ENCODE measurements around the gene C17orf113. TPM values are rescaled to one million over a fixed set of nuclear protein-coding genes. Genes with fewer than 3 reads are reported as not detected.
A peak's percentile ranks its signal among the peaks of the same experiment; 100 is the strongest.
"Not testable (repeated sequence)": the region's sequence is repeated elsewhere in the genome, so short reads cannot be mapped to it uniquely, and the experiment has no call there.

The C17orf113 gene
- polyA plus RNA-seq, 12 donors: 0.72 to 1.8 (median 1.2) TPM; not detected in 2

DNA sequence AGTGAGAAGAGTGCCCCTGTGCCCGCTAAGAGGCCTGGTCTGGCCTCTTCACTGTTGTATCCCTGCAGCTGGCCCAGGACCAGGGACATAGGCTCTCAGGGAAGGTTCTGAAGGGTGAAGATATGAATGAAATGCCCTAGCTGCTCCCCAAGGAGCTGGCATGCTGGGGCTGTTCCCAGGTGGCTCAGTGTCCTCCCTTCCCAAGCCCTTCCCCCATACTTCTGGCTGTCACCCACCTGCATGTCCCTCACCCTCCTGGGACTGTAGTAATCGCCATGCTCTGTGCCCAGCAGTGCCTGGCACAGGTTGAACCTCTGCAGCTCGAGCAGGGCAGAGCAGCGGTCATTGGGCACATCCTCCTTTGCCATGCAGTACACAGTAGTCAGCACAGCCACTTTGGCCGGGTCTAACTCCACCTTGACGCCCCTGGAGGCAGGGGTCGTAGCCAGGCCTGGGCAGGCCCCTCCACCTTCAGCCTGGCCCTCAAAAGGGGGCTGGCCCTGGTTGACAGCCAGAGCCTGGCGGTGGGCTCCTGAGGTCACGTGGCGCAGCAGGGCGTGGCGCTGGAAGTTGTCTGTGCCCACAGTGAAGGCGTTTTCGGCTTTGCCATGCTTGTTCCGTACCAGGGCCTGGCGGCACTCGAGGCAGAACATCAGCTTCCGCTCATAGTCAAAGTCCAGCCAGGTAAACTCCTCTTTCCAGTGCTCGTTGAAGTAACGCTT is 7.6 kb downstream of the C17orf113 start:
- no peak for DNase-seq

DNA sequence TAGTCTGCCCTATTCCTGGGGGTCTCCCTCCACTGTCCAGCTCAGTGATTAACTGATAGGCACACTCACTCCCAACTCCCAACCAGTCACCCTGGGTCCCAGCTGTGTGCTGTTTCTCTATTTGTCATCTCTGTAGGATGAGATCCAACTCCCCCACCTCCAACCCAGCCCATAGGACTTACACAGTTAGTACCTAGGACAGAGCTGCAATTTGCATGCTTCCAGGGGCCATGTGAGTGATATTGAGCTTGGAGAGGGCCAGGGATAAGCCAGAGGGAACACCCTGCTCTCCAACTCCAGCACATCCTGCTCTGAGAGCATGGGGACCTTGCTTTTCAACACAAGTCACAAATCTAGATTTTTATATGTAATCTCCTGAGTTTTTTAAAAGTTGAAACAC is 8.8 kb downstream of the C17orf113 start:
- DNase-seq: no peak

DNA sequence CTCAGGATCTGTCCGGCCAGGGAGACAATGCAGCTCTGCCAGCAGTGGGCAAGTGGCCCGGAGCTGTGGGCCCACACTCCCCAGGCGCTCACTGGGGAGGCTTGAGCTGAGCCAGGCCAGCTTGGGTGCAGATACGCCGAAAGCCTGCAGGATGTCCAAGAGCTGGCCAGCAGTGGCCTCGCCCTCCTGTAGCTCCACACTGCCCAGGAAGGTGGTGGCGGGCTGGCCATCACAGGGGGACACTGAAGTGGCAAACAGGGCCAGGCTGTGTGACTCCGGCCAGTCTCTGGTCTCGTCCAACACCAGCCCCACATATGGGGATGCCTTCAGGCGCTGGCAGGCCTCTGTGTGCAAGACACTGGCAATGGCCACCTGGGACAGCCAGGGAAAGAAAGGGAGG is 9.6 kb downstream of the C17orf113 start:
- no peak for DNase-seq

DNA sequence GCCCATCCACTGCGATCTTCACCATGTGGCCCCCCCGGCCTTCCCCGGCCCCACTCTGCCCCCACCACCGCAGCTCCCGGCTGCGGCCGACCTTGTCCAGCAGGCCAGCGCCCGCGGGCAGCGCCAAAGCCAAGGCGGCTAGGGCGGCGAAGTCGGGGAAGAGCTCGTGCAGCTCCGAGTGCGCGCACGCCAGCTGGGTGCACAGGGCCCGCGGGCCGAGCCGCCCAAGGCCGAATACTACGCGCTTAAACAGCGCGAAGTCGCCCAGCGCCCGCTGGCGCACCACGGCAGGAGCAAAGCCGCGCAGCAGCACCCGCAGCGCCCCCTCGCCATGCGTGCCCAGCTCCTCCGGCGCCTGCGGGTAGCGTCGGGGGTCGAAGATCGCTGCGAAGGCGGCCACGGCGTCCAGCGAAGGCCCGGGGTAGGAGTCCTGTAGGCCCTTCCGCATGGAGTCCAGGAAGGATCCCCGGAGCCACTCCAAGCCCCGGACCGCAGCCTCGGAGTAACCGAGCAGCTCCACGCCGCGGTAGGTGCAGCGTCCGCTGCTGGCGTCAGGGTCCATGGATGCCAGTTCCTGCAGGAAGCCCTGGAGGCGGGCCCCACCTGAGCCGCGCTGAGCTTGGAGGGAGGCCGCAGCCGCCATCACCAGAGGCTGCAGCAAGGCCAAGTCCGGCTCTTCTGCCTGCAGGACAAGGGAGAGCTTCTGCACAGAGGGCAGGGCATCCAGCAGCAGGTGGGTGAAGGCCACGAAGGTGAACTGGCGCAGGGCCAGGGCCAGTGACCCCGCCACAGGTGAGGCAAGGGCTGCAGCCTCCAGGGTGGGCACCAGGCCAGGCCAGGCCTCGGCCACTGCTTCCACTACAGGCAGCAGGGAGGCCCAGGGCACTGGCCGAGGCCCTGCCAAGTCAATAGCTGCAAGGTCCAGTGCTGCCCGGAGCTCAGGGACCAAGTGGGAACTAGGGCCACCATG is 10.3 kb downstream of the C17orf113 start:
- DNase-seq: no peak

DNA sequence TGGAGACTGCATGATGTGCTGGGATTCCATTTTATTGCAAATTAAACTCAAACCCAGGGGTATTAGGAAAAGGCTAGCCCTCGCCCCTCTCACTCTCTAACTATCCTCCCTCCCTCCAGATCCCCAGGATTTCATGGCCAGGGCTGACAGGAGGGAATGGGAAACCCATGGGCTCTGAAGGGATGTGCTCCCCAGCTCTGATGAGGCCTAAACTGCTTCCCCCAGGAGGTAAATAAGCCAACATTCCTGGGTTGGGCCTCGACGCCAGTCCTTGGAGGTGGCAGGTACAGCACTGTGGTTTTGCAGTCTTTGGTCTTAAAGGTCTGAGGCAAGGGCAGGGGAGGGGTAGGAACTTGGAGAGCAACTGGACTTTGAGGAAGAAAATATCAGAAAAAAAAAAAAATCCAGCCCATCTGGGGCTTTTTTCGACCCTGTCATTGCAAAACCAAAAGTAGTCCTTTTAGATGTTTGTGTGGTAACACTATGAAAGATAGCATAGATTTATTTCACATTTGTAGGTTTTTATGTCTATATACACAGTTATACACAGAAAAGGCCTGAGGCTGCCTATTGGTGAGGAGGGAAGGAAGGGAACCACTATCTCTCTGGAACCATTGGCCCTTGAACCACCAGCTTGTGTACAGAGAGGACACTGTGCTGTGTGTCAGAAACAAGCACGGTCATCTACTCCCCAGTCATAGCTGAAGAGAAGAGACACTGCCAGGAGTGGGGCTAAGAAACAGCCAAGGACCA is 12.0 kb downstream of the C17orf113 start:
- no peak for DNase-seq

DNA sequence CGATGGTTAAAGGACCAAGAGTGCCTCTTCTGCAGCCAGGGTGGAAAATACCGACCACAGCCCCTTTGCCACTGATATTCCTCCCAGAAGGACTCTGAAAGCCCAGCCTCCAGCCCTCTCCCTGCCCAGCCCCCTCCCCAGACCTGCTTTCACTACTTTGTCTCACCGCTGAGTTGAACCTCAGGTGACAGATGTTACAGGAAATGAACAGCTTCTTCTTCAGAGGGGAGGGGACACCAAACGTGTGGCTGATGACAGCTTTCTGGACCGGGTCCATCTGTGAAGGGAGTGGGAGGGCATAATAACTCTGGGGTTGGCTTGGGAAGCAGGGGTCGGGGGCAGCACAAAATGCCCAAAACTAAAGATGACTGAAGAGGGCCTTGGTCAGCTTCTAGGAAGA is 16.3 kb downstream of the C17orf113 start:
- no peak for DNase-seq

DNA sequence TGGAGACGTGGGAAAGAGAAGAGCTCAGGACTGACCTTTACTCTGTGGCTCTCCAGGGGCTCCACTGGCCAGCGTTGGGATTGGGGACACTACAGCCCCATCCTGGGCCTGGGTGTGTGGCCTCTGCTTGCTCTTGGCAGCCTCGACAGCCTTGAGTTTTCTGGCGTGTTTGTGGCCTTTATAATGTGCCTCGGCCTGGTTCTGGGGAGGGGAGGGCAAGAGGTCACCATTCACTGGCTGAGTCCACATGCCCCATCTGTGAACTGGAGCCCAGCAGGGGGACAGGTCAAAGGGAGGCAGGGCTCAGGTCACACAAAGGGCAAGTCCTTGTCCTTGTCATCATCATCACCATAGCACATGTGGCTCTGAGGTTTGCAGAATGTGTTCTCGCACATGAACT is 18.8 kb downstream of the C17orf113 start:
- no peak for DNase-seq

DNA sequence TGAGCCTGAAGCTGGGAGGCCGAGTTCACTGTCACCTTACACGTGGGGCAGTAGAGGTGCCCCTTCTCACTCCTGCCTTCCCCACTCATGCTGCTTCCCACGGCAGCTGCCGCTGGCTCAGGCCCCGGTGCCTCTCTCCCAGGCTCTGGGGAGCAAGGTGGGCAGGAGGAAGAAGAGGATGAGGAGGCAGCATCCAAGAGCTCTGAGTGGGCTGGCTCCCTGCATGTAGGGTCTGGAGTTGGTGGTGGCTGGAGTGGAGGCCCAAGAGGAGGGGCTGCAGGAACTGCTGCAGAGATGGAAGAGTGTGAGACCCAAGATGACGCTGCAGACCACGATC is 21.6 kb downstream of the C17orf113 start:
- DNase-seq: no peak

DNA sequence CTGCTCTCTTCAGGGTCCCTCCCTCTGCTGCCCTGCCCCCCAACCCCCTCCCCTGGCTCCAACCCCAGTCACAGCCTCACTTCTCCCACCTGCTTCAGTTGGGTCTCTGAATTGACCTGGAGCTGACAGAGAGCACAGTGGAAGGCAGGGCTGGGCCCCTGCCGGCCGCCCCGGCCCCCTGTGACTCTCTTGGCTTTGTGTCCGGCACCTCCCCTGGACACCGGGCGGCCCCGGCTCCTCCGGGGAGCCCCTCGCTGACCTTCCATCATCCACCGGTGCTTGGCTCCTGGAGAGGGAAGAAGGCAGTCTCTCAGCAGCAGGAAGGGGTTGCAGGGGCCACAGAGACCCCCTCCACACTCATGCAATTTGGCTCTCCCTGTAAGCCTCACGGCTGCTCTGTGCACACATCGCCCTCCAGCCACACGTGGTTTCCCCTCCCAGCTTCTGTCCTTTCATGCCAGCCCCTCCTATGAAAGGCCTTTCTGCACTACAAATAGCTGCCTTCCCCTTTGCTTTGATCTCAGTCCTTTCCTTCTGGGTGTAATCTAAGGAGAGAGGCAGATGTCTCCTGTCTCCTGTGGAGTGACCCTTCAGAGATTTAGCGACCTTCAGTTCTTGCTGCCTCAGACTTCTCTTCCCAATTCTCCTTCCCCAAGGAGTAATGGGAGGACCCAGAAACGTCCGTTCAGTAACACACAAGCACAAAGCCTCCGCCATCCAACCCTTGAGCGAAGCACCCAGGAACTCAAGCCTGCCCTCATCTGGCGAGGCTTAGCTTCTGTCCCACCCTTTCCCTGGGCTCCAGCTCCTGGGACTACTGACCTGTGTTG is 22.2 kb downstream of the C17orf113 start:
- DNase-seq: no peak

DNA sequence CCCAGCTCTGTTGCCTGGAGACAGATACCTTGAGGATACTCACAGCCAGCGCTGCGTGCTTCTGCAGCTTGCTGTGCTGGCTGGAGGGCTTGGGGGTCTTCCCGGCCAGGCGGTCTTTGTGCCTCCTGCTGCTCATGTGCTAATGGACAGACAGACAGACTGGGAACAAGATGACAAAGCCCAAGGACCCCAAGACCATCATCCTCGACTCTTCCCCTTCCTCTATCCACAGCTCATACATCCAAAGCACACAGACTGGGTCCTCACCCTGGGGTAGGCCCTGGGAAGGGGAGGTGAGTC is 22.9 kb downstream of the C17orf113 start:
- DNase-seq: no peak

DNA sequence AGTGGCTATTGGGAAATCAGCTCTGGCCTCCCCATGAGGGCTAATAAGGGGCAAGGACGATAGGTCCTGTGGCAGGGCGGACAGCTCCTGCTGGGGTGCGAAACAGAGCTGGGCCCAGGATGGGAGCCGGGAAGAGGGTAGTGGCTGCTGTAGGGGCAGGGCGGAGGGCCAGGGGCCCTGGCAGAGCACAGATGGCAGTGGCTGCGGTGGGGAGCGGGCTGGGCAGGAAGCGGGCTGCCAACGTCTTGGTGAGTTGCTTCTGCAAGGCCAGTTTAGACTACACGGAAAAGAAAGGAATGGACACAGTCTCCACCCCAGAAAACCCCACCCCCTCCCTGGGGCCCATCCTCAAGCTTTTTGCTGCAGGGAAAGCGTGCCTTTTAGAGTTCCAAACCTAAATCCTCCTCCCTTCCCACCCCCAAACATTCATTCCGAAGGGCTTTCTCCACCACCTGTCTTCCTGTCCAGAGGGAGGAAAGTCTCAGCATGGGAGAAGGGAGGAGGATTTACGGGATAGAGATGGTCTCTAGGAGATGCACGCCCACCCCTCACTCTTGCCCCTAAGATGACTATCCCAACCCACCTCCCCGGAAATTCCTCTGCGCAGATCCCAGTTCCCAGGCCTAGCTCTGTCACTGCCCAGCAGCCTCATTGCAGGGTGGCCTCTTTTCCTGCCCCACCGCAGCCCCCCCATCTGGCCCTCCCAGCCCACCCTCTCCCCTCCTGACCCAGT is 23.4 kb downstream of the C17orf113 start:
- no peak for DNase-seq

DNA sequence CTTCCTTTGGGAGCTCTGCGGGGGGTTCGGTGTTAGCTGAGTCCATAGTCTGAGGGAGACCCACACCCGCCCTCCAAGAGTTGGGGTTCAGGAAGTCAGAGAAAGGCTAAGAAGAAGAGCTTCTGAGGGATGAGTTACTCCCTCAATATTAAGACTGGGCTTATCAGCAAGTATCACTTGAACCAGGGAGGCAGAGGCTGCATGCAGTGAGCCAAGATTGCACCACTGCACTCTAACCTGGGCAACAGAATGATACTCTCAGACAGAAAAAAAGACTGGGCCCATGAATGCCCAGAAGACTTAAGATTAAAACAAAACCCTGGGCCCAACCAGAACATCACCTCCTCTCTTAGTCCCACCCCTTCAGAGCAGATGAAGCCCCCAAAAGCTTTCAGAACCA is 24.5 kb downstream of the C17orf113 start:
- DNase-seq: no peak

DNA sequence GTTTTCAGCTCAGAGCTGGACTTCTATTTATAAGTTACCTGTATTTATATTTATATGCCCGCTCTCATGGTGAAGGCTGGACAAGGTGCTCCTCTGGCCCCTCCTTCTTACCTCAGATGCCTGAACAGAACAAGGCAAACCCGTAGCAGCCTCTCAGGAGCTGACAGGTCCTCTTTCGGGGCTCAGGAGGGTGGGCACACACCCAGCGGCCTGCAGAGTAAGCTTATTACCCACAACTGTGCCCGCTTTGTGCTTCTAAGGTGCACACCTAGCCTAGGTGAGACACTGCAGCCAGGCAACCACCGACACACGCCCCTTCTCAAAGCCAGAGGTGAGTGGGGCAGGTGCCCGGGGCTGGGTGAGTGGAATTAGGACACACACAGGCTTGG is 25.2 kb downstream of the C17orf113 start:
- DNase-seq: no peak

DNA sequence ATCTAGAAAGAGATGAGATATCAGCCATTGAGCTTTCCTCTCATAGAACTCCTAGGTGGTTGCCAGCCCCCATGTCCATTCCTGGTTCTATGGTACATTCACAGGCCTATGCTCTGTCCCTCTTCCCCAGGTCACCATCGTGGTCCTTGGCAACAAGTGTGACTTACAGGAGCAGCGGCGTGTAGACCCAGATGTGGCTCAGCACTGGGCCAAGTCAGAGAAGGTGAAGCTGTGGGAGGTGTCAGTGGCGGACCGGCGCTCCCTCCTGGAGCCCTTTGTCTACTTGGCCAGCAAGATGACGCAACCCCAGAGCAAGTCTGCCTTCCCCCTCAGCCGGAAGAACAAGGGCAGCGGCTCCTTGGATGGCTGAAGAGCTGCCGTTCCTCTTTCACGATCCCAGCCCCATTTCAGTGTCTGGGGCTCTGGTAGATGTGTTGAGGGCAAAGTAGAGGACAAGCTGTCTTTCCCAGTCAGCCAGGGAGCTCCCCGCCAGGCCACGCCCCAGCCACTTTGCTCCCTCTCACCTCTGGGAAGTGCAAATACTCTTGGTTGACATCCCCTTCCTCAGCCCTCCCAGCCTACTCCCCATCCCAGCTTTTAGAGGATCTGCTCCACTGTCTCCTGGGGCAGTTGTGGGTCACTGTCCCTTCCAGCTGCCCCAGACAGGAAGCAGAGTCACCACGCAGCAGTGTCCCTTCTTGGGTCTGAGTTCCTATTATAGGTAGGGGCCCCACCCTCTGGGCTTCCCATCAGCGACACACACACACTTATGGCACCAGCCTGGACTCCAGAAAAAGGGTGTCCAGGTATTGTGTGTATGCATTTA is 26.7 kb downstream of the C17orf113 start:
- DNase-seq: no peak

DNA sequence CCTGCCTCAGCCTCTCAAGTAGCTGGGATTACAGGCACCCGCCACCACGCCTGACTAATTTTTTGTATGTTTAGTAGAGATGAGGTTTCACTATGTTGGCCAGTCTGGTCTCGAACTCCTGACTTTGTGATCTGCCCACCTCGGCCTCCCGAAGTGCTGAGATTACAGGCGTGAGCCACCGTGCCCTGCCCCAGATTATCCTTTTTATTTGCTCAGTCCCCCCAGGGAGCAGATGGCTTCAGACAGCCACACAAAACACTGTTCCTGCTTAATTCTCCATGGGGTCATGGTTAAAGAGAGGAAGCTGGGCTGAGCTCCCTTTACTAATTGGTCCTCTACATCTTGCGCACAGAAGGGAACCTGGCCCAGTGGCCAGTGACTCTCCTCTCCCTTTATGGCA is 29.6 kb downstream of the C17orf113 start:
- not testable (repeated sequence) for DNase-seq

DNA sequence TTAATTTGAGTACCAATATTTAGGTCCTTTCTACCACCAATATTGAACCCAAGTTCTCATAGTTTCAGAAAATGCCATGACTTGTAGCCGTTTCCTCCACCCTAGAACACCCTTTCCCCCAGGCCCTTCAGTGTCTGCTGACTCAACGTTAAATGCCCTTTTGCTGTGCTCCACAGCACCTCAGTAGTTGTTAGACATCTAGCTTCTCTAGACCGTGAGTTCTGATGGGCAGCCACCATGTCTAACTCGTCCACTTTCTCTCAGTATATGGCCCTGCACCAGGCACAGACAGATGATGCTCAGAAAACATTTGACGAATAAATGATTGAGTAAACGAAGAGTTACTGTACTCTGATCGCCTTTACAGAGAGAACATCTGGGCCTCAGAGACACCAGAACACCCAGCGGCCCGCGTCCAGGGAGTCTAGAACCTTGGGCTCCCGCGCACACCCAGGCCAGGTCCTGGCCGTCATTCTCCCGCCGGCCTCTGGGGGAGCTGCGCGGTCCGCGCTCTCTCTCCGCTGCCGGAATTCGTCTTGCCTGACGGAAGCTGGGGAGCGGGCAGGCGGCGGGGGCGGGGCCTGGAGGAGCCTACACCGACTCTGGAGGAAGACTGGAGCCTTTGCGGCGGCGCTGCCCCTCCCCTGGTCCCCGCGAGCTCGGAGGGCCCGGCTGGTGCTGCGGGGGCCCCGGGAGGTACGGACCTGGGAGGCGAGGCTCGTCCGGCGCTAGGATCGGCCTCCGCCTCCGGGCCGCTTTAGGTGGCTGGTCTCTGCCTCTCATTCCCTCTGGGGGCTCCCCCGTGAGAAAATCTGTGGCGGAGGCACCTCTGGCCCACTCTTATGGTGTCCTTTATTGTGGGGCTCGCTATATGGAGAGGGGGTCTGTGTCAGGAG is 30.6 kb downstream of the C17orf113 start, which contains the start of gene NKIRAS2:
TSS of gene NKIRAS2 (plus strand) at position 582 of the 896 bp plus-strand sequence. CDS start 1,488 bp downstream, outside the sequence.
- DNase-seq: peak; percentile 88

DNA sequence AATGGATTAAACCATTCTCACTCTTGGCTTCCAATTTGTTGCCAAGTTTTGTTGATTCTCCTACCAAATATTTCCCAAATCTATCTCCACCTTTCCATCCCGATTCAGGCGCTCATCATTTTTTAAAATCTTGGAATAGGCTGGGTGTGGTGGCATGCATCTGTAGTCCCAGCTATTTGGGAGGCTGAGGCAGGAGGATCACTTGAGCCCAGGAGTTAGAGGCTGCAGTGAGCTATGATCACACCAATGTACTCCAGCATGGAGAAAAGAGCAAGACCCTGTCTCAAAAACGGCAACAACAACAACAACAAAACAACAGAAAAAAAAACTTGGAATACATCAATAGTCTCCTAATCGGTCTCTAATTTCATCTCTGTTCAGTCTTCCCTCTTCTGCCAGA is 31.4 kb downstream of the C17orf113 start:
- DNase-seq: no peak

DNA sequence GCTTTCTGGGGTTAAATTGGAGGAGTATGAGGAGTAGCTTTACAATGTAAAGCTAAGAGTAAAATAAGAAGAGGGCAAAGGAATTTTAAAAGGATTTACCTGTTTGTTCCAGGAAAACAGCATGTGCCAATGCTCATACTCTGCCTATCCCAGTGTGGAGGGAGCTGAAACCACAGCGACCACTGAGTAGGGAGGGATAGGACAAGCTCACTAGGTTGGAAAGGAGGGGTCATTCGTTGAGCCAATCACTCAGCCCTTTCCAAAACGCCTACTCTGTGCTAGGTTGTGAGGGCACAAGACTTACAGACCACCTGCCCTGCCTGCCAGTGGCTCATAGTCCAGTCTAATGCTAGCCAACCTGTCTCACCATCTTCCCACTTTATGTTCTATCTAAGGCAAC is 32.1 kb downstream of the C17orf113 start:
- no peak for DNase-seq

DNA sequence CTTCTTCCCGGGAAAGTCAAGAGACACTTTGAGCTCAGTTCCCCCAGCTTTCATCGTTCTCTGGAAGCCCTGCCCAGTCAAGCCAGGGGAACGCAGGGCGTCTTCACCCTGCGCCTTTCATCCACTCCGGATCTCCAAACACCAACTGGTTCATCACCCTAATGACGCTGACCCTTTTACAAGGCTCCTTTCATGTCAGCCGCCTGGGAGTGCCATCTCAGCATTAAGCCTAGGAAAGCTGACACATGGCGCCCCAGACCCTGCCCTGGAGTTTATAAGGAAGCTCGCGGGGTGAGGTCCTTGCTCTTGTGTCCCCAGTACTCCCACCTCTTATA is 32.6 kb downstream of the C17orf113 start:
- no peak for DNase-seq
